Activated effector memory CD4-positive, alpha-beta T cell treated with anti-CD3 and anti-CD28 coated beads, Interleukin-2, amount 50 U/mL, for 16 hours (primary cell): ENCODE results near the gene CHRDL1.

Experiments used
- DNase-seq: peaks from one replicate; pipeline ENCODE4 v3.0.0-alpha.2; 2020

The CHRDL1 gene

GRCh38 chrX:110743679-110744340, 51.8 kb downstream of the CHRDL1 start:
- no peak for DNase-seq

- no peak for DNase-seq
Observed at GRCh38 chrX:110741213-110741796, 54.3 kb downstream of the CHRDL1 start.

GRCh38 chrX:110734894-110735541, 60.6 kb downstream of the CHRDL1 start:
- no peak for DNase-seq

- no peak for DNase-seq
Observed at GRCh38 chrX:110734271-110734670, 61.3 kb downstream of the CHRDL1 start.

- no peak for DNase-seq
Observed at GRCh38 chrX:110733166-110733565, 62.5 kb downstream of the CHRDL1 start.

GRCh38 chrX:110732266-110732665, 63.4 kb downstream of the CHRDL1 start:
- DNase-seq, result no peak

- no peak for DNase-seq
Observed at GRCh38 chrX:110723844-110724243, 71.8 kb downstream of the CHRDL1 start.

GRCh38 chrX:110722135-110722534, 73.5 kb downstream of the CHRDL1 start:
- DNase-seq, result no peak

- no peak for DNase-seq
Observed at GRCh38 chrX:110713666-110714065, 82.0 kb downstream of the CHRDL1 start.

- DNase-seq, result no peak
Observed at GRCh38 chrX:110706446-110706845, 89.2 kb downstream of the CHRDL1 start.

- DNase-seq, result no peak
Observed at GRCh38 chrX:110703641-110704040, 92.0 kb downstream of the CHRDL1 start.

- DNase-seq, result no peak
Observed at GRCh38 chrX:110699109-110699508, 96.5 kb downstream of the CHRDL1 start.

GRCh38 chrX:110698696-110699095, 96.9 kb downstream of the CHRDL1 start:
- no peak for DNase-seq

- DNase-seq, result no peak
Observed at GRCh38 chrX:110692866-110693265, 102.8 kb downstream of the CHRDL1 start.

GRCh38 chrX:110691446-110691845, 104.2 kb downstream of the CHRDL1 start:
- no peak for DNase-seq

GRCh38 chrX:110684653-110685052, 111.0 kb downstream of the CHRDL1 start:
- DNase-seq, result no peak

GRCh38 chrX:110683925-110684324, 111.7 kb downstream of the CHRDL1 start:
- DNase-seq, result no peak

GRCh38 chrX:110678591-110678990, 117.0 kb downstream of the CHRDL1 start:
- DNase-seq, result no peak

- DNase-seq, result no peak
Observed at GRCh38 chrX:110675886-110676285, 119.7 kb downstream of the CHRDL1 start.

- DNase-seq, result no peak
Observed at GRCh38 chrX:110671068-110671803, 124.4 kb downstream of the CHRDL1 start.

- DNase-seq, result no peak
Observed at GRCh38 chrX:110669572-110669971, 126.0 kb downstream of the CHRDL1 start.

GRCh38 chrX:110667706-110668105, 127.9 kb downstream of the CHRDL1 start:
- no peak for DNase-seq

GRCh38 chrX:110665223-110666002, 130.2 kb downstream of the CHRDL1 start:
- no peak for DNase-seq
